HAP-1 (cell line): ENCODE results near the gene GIMAP8.

Experiments
- DNase-seq, 2 experiments: peaks; one replicate each; pipeline ENCODE4 v3.0.0-alpha.2; 2016 to 2020; ENCODE audit warnings: low spot score in 2 of 2
- H3K27me3 ChIP-seq: fragments of 250-450 bp; sonication (Bioruptor Pico); 2 replicates; pipeline ENCODE4 v1.5.1; 2020; ENCODE audit warnings: low read depth, mild to moderate bottlenecking, moderate library complexity
- H3K36me3 ChIP-seq: fragments of 250-450 bp; sonication (Bioruptor Pico); replicated peaks from 2 replicates; pipeline ENCODE4 v1.5.1; 2020; ENCODE audit warnings: mild to moderate bottlenecking
- H3K4me1 ChIP-seq: fragments of 250-450 bp; sonication (Bioruptor Pico); 2 replicates; pipeline ENCODE4 v1.5.1; 2020; ENCODE audit warnings: mild to moderate bottlenecking
- H3K4me3 ChIP-seq: fragments of 250-450 bp; sonication (Bioruptor Pico); 2 replicates; pipeline ENCODE4 v1.5.1; 2020; ENCODE audit warnings: mild to moderate bottlenecking, moderate library complexity
- H3K9me3 ChIP-seq: fragments of 250-450 bp; sonication (Bioruptor Pico); 2 replicates; pipeline ENCODE4 v1.5.1; 2020; ENCODE audit warnings: mild to moderate bottlenecking, moderate library complexity
- in situ Hi-C: fragments of 300-500 bp; cut with MboI; formaldehyde crosslinking; loops from 3 replicates; pipeline ENCODE4 v1.14.3; 2020; ENCODE audit warnings: low sequenced_read_pairs, inconsistent platforms, mixed read lengths

The GIMAP8 gene

DNA sequence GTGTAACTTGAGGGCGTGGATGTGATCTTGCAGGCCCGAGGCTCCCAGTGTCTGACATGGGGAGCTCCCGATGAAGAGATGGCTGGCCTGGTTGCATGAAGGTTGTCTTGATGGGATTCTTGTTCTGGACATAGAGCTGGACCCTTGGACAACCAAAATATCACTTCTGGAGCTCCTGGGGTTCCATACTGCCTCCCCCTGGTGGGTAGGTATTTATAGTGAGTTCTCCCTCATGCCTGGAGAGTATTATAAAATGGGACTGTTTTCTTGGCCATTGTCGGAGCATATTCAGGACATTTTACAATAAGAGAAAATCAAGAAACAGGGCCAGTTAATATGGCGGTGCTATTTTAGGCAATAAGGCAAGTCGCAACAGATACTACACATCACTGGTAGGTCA, 32.6 kb upstream of the GIMAP8 start:
- H3K27me3 ChIP-seq: no peaks in the 10 kb centered on the region
- H3K4me1 ChIP-seq: peaks cover 2% of the 10 kb centered on the region; the same call in 1 of the 2 replicates
- no peak overlapping the region for H3K4me3 ChIP-seq
- in situ Hi-C loops: loop anchor here (25.0 kb wide), 1 partner anchor 131 kb away; no protein-coding TSS in a partner anchor
- no peak for DNase-seq
- no peaks in the 10 kb centered on the region for H3K9me3 ChIP-seq
- H3K36me3 ChIP-seq: no peaks in the 10 kb centered on the region

- in situ Hi-C loops: loop anchor here (25.0 kb wide), 1 partner anchor 133 kb away; no protein-coding TSS in a partner anchor
- DNase-seq: peak in 1 of 2 experiments; percentile 1
- H3K27me3 ChIP-seq: no peaks in the 10 kb centered on the region
- no peaks in the 10 kb centered on the region for H3K36me3 ChIP-seq
- H3K4me3 ChIP-seq: no peak overlapping the region
- H3K4me1 ChIP-seq: peaks cover 2% of the 10 kb centered on the region; the same call in 1 of the 2 replicates
- H3K9me3 ChIP-seq: no peaks in the 10 kb centered on the region
Observed at GRCh38 chr7:150420242-150420641, 30.2 kb upstream of the GIMAP8 start.

- Histone ChIP-seq H3K4me3 (no peak overlapping the region), H3K27me3 (no peaks in the 10 kb centered on the region), H3K9me3 (no peaks in the 10 kb centered on the region), H3K4me1 (peaks cover 2% of the 10 kb centered on the region; the same call in 1 of the 2 replicates), H3K36me3 (no peaks in the 10 kb centered on the region)
- in situ Hi-C loops: loop anchor here (25.0 kb wide), 1 partner anchor 134 kb away; no protein-coding TSS in a partner anchor
- DNase-seq: peak; percentile 61 to 89
Observed at GRCh38 chr7:150420987-150421674, 29.3 kb upstream of the GIMAP8 start.

- in situ Hi-C loops: loop anchor here (25.0 kb wide), 1 partner anchor 135 kb away; no protein-coding TSS in a partner anchor
- Histone ChIP-seq H3K36me3 (no peaks in the 10 kb centered on the region), H3K4me1 (peaks cover 2% of the 10 kb centered on the region; the same call in 1 of the 2 replicates), H3K4me3 (no peak overlapping the region), H3K27me3 (no peaks in the 10 kb centered on the region), H3K9me3 (no peaks in the 10 kb centered on the region)
- no peak for DNase-seq
Observed at GRCh38 chr7:150421831-150422230, 28.6 kb upstream of the GIMAP8 start.

GRCh38 chr7:150425670-150426069, 24.8 kb upstream of the GIMAP8 start:
- no peak overlapping the region for H3K4me3 ChIP-seq
- in situ Hi-C loops: no loop called here
- H3K36me3 ChIP-seq: no peaks in the 10 kb centered on the region
- no peaks in the 10 kb centered on the region for H3K27me3 ChIP-seq
- no peak for DNase-seq
- no peaks in the 10 kb centered on the region for H3K9me3 ChIP-seq
- H3K4me1 ChIP-seq: peaks cover 2% of the 10 kb centered on the region; the same call in 1 of the 2 replicates

- no peak overlapping the region for H3K4me3 ChIP-seq
- DNase-seq: no peak
- H3K4me1 ChIP-seq: no peaks in the 10 kb centered on the region
- H3K36me3 ChIP-seq: no peaks in the 10 kb centered on the region
- no peaks in the 10 kb centered on the region for H3K27me3 ChIP-seq
- in situ Hi-C loops: no loop called here
- no peaks in the 10 kb centered on the region for H3K9me3 ChIP-seq
Observed at GRCh38 chr7:150428671-150429451, 21.6 kb upstream of the GIMAP8 start.

- H3K4me3 ChIP-seq: no peak overlapping the region
- H3K36me3 ChIP-seq: no peaks in the 10 kb centered on the region
- no peaks in the 10 kb centered on the region for H3K27me3 ChIP-seq
- H3K4me1 ChIP-seq: no peaks in the 10 kb centered on the region
- DNase-seq: no peak
- no peaks in the 10 kb centered on the region for H3K9me3 ChIP-seq
- in situ Hi-C loops: no loop called here
Observed at GRCh38 chr7:150429699-150430098, 20.7 kb upstream of the GIMAP8 start.

DNA sequence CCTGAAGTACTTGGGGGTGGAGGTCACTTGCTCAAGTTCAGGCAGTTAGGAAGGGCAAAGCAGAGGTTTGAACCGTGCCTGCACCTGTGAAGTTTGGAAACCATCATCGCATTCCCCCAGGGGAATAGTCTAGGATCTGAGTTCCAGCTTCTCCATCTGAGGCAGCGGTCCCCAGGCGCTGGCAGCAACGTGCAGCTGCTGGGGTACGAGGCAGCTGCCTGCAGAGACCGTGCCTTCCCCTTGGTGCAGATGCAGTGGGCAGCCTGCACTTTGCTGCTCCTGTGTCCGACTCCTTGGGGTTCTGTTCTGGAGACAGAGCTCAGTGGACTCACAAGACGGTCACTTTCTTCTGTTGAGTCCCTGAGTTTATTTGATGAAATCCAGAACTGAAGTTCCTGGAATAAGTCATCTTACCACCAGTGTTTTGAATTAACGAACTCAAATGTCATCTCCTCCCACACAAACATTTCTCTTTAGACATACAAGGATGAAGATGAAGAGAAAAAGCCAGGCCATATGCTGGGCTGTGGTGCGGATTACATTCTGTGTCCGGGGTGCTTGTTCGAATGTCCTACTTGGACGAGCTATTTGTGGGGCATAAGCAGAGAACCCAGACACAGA, 19.9 kb upstream of the GIMAP8 start:
- no peaks in the 10 kb centered on the region for H3K4me1 ChIP-seq
- in situ Hi-C loops: no loop called here
- no peak overlapping the region for H3K4me3 ChIP-seq
- no peaks in the 10 kb centered on the region for H3K36me3 ChIP-seq
- H3K9me3 ChIP-seq: no peaks in the 10 kb centered on the region
- no peaks in the 10 kb centered on the region for H3K27me3 ChIP-seq
- DNase-seq: no peak

- no peak for DNase-seq
- no peaks in the 10 kb centered on the region for H3K36me3 ChIP-seq
- no peaks in the 10 kb centered on the region for H3K27me3 ChIP-seq
- H3K4me1 ChIP-seq: no peaks in the 10 kb centered on the region
- no peaks in the 10 kb centered on the region for H3K9me3 ChIP-seq
- in situ Hi-C loops: no loop called here
- H3K4me3 ChIP-seq: no peak overlapping the region
Observed at GRCh38 chr7:150431839-150432658, 18.4 kb upstream of the GIMAP8 start.

DNA sequence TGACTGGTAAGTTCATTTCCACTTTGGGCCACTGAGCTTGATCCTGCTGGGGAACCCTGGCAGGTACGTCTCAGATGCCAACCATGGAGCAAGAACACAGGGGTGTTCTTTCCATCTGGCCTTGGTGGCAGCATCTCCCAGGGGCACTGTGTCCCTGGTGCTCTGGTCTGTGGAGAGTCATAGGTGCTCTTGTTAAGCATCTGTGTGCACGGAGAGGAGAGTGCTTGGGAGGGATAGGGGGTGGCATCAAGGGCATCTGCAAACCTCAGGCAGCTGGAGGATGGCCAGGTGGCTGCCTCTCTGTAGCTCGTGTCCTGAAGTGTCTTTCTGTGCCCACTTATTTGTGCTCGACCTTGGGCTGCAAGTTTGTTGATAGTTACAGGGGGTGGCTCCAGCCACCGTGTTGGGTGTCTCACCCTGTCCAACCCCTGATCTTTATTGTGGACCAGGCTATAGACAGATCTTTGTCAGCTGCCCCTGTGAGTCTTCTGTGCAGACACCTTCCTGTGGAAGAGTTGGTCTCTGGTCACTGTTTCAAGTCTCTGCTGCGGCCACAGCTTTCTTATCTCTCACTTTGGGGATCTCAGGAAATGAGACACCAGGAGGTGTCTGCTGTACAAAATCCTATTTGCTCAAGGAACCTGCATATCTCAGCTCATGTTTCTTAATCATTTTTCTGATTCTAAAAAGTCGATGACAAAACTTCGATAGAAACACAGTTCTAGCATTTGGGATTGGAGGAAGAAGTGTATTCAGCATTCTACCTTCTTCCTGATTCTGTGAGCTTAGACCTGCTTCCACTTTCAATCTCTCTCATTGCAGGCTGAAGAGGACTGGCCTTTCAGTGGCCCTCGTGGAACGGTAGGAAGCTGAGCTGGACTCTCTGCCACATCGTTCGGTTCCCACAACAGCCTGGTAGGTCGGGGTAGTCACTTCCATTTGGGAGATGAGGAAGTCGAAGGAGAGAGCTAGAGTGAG, 17.2 kb upstream of the GIMAP8 start:
- in situ Hi-C loops: no loop called here
- Histone ChIP-seq H3K4me3 (no peak overlapping the region), H3K9me3 (no peaks in the 10 kb centered on the region), H3K4me1 (no peaks in the 10 kb centered on the region), H3K36me3 (no peaks in the 10 kb centered on the region), H3K27me3 (no peaks in the 10 kb centered on the region)
- DNase-seq: no peak

GRCh38 chr7:150434240-150434639, 16.2 kb upstream of the GIMAP8 start:
- in situ Hi-C loops: no loop called here
- Histone ChIP-seq H3K4me1 (no peaks in the 10 kb centered on the region), H3K9me3 (no peaks in the 10 kb centered on the region), H3K36me3 (no peaks in the 10 kb centered on the region), H3K4me3 (no peak overlapping the region), H3K27me3 (no peaks in the 10 kb centered on the region)
- no peak for DNase-seq

DNA sequence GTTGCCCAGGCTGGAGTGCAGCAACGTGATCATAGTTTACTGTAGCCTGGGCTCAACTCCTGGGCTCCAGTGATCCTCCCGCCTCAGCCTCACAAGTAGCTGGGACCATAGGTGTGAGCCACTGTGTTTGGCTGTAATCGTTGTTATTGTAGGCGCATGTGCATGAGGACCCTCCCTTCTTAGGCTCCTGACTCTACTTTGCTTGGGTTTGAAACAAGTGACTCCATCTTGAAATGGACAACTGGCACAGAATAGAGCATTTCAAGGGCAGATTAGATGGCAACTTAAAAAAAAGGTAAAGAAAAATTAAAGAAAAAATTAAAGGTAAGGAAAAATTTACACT, 15.4 kb upstream of the GIMAP8 start:
- H3K9me3 ChIP-seq: no peaks in the 10 kb centered on the region
- no peak for DNase-seq
- H3K27me3 ChIP-seq: no peaks in the 10 kb centered on the region
- H3K4me1 ChIP-seq: no peaks in the 10 kb centered on the region
- no peaks in the 10 kb centered on the region for H3K36me3 ChIP-seq
- no peak overlapping the region for H3K4me3 ChIP-seq
- in situ Hi-C loops: no loop called here
